Measurements from ENCODE around the gene SYK.

The SYK gene

DNA sequence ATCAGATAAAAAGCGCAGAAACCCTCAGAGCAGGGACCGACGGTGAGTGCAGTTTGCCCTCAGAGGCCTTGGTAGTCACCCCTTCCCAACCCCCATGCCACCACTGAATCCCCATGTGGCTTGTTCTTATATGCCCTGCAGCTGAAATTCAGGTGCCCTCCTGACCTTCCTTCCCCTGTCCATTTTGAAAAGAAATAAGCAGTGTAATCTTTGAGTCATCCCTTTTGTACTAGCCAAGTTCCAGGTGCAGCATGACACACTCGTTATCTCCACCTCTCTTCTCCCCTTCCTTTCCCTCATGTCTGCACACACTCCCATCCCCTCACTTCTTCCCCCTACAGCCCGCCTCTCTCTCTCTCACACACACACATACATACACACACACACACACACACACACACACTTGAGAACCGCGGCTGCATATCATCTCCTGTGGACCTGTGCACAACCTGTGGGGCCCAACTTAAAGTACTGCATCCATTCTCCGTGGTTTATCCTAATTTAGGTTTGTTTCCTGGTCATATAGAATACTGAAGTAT lies 53.1 kb downstream of the SYK start:
- DNase-seq = no peak

DNA sequence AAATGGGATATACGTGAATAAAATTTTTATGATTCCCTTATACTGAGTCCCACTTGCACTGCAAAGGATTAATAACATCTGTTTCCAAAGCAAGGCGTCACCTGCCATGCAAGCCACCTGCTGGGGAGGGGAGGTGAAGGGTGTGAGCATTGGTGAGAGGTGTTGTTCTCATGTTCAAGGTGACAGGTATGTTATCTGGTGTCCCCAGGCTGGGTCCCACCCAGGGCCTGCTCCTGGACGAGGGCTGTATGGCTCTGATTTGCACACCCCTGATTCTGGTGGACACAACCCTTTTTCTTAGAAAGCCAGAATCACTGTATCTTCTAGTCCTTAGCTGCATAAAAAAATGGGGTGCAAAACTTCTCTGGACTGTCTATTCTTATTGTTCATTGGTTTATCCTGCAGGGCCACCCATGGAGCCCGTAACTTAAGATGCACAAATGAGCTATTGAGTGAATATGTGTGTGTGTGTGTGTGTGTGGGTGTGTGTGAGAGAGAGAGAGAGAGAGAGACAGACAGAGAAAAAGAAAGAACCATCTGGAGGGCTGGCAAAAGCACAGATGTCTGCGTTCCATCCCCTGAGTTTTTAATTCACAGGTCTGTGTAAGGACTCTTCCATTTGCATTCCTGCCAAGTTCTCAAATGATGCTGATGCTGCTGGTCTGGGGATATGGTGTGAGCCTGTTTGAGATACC lies 53.7 kb downstream of the SYK start:
- DNase-seq = no peak

DNA sequence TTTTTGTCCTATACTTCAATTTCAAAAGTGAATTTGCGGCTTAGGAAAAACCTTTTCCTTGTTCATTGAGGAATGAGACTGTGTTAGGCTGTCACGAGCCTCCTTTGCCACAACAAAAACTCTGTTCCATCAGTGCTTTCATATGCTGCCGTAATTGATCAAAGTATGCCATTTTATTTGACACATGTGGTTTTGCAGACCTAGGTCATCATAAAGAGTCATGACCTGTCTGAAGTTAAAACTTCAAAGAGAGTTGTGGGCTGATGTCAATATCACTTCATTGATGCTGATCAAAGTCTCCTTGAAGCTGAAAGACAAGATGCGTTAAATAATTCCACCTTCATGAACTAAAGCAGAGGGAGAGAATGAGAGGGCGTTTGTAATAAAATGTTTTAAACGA lies 55.5 kb downstream of the SYK start:
- DNase-seq = no peak

DNA sequence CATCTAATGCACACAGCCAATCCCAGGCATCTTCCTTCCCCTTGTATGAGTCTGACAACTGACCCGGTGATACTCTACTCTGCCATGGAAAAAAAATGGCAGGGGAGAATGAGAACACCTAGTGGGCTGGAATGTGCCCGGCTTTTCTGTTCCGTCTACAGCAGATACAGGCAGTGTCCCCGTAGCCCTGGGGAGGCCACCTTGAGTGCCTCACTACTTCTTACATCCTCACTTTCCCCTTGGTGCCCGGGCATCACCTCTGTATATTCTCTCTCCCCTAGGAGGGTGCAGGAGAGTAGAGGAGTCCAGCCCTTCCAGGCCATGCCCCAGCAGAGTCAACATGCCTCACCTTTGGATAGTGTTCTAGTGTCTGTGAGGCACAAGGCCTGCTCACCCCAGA lies 56.2 kb downstream of the SYK start:
- DNase-seq = no peak

DNA sequence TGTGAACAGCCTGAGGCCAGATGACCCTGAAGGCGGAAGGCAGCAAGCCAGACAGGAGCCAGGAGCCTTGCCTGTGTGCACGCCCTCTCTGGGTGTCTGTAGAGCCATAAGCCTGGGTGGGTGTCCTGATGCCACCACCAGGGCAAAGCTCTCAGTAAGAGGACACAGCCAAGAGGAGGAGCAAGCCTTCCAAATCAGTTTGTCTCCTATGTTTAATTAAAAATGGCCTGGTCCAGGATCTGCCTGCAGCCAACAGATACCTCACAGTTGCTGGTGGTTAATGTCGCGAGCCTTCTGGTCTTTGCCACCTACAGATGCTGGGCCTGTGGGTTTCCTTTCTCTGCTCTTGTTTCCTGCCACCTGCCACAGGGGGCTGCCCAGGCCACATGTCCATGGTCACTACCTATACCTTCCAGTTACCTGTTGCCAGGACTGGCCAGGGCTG lies 56.9 kb downstream of the SYK start:
- DNase-seq = no peak

DNA sequence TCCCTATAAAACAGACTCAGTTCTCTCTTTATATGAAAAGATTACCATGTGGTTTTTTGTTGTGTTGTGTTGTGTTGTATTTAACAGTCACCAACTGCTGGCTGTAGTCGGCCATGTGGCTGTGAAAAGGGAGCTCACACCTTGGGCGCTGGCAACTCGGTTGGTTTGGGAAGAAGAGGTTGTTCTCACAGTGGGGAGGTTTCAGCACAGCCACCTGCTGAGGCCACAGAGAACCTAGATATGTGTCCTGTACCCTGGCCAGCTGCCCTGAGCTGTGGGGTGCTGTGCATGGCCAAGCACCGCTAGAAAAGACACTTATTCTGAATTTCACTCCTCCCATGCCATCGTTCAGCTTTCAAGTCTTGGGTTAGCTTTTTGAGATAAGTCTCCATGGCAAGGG lies 58.8 kb downstream of the SYK start:
- no peak for DNase-seq

DNA sequence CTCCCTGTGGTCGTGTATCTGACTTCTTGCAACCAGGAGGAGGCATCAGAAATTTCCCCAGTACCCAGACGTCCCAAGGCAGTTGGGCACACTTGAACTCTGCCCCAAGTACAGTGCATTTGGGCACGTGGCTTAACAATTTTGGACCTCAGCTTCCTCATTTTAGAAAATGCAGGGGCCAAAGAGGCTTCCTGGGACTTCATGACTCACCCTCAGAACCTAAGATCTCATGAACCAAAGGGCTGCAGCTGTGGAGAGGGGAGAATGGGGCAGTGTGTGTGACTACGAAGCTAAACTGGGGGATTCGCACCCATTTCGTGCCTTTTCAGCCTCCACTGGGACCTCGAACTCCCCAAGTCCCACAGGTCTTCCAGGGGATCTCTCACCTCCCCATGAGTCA lies 59.2 kb downstream of the SYK start:
- no peak for DNase-seq

DNA sequence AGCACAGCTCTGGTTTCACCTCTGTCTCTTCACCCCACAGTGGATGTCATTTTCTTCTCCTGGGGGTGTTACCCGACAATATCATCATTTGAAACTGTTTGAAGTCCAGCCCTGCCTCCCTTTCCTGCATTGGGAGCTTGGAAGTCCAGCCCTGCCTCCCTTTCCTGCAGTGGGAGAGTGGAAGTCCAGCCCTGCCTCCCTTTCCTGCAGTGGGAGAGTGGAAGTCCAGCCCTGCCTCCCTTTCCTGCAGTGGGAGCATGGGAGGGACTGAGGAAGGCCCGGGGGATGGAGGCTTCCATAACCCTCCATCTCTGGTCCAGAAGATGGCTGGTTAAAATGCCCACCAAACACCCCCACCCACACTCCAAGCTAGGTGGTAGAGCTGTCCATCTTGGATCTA lies 59.8 kb downstream of the SYK start:
- no peak for DNase-seq

DNA sequence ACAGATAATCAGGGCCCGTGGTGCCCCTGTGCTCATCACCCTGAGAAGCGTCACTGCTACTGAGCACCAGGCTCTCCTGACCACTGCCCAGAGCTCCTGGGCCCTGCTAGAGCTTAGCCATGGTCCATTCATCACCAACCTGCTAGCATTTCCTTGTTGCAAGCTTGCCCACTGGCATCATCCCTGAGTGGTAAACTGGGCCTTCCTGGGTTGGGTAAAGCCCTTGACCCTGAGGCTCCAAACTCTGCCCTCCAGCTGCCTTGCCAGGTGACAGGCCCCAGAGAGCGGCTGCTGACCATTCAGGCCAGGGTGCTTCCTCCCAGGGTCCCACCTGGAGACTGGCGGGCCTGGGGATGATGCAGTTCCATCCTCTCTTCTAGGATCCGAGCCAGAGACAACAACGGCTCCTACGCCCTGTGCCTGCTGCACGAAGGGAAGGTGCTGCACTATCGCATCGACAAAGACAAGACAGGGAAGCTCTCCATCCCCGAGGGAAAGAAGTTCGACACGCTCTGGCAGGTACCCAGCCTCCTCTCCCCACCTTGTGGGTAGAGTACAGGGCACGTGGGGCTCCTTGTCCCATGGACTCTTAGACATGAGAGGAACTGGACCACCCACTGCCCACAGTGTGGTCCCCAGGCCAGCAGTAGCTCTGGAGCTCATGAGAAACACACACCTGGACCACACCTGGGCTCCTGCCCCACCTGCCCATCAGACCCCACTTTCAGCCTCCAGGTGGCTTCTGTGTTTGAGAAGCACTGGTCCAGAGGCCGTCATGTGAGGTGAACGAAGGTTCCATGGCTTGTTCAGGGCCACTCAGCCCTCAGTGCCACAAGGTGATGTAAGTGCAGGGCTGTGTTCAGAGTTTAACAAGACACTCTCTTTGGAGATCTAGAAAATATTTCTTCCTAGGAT lies 60.5 kb downstream of the SYK start:
- no peak for DNase-seq

DNA sequence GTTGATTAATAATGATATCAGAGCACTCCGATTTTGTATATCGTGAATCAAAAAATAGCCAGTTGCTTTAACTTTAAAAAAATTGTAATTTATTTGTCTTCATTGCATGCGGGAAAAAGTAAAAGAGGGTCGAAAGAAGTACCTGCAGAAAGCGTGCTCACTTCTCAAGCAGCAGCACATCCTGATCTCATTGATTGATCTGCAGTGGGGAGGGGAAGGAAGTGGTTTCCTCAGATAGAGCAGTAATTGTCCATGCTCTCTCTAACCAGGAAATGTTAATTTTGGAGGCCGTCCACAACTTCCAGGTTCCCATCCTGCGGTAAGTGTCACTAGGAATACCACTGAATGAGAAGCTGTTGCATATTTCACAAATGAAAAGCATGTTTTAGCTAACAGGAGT lies 63.2 kb downstream of the SYK start:
- no peak for DNase-seq

DNA sequence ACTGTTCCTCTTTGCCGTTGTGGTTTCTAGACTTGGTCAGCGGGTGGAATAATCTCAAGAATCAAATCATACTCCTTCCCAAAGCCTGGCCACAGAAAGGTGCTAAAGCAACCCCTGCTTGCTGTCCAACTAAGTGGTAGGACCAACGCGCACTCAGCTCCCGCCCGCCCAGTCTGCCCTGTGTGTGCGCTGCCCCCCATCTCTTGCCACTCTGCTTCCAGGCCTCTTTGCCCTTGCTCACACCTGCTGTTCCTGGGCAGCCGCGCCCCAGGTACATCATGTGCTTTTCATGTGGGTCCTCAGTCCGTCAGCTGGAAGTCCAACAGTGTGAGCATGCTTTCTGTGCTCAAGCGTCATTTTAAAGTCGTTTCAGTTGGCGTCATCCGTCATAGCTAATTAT lies 65.5 kb downstream of the SYK start:
- no peak for DNase-seq

DNA sequence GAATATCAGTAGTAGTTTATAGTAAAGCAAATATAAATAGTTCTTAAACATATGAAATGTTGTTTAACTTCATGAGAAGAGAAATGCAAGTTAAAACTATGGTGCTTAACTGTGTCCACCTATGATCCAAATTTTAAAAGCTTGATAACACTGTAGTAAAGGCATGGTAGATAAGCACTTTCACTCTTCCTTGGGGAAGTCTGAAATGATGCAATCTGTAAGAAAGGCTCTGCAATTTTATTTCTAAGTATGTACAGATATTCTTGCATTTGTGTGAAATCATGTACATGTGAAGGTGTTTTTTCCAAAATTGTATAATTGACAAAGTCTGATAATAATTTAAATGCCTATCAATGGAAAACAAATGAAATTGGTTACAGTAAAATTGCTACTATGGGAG lies 66.9 kb downstream of the SYK start:
- peak; percentile 22 for DNase-seq

DNA sequence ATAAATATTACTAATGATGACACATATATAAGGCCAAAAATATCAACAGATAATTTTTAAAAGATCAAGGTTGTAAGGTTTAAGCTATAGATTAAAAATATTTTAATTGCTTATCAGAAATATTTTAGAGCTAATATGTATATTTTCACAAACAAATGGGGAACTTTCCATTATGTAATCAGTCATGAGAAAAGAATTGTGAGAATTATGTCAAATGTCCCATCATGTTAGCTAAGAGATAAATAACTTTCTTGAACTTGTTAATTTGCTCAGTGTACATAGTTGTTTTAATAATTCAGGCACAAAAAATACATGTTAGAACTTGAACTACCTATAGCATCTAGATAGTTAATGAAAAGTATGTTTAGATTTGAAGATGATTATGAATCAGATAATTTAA lies 67.7 kb downstream of the SYK start:
- DNase-seq = no peak

DNA sequence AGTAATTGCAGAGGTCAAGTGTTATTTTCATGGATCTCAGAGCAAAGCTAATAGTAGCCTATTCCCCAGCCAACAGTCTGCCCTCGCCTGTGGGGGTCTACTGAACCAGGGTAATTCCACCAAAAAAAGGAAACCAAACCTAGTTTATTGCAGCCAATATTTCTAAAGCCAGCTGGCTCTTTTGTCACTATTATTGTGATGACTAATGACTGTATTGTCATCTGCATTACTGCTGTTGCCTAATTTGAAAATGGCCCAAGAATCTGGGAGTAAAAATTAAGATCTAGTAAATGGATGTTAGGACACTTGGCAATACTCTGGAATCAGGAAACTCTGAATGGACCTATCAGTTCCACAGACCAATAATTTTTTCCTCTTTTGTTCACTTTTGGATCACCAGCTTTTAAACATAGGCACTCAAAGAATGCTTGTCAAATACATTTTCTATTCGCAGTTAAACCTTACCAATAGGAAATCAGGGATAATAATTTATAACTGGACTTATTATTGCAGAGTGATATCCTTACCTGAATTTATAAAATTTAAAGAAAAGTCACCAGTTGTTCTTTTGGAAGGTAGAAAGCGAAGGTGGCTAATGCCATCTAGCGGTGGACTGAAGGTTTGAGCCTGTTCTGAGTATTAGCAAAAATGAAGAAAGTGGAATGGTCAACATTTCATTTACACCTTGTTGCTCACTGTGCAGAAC lies 69.2 kb downstream of the SYK start:
- peak; percentile 40 for DNase-seq

DNA sequence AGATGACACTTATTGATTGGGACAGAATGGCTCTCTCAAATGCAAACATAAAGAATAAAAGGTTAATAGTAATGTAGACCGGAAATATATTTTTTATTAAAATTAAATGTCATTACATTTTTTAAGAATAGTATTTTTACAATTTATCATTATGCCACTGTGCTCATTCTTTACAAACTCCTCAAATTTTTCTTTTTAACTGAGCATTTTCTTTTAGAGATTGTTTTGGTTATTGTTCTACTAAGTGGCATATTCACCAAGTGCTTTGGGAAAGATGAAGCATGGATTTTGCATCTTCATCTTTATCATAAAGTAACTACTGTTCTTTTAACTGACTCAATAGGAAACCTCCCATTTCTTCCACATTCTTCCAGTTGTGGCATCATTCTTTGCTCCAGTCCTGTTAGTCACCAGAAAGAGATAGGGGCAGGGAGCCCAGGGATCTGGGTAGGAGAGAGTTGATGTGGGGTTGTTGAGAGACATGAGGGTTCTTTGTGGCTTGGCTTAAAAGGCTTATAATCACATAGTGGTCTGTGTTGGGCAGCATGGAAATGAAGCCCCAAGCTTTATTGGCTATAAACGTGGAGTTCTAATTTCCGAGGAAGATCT lies 69.8 kb downstream of the SYK start:
- peak; percentile 19 for DNase-seq

DNA sequence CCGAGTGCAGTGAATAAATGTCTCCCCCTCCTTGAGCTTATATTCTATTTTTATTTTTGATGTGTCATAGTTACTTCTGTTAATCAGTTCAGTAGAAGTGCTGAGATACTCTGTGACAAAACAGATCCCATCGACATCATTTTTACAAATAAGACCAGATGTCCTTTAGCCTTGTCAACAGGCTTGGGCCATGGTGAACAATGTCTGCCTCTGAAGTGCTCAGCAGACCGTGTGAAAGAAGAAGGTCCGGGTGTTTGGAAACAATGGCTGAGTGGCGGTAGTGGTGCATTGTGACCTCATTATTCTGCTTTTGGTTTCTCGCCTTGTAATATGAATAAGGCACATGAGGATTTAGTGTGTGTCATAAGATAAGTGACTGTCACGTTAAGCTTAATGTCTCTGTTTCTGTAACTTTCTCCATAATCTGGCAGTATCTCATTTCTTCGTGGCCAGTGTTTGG lies 71.2 kb downstream of the SYK start:
- DNase-seq = peak; percentile 3

DNA sequence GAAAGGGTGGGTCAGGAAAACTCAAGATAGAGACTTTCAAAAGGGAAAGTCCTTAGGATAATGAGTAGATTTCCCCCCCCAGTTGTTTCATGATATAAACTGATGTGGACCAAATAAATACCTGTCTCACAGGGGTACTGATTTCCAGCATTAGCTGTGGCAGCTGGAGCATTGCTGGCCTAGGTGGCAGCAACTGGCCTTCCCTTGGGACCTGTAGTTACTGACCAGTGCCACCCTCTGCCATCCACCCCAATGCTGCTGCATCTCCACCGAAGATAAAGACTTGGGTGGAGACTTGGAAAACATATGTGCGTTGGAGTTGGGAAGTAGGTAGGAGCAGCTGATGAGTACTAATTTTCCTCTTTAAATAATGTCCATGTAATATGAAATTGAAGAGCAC lies 71.8 kb downstream of the SYK start:
- DNase-seq = no peak

DNA sequence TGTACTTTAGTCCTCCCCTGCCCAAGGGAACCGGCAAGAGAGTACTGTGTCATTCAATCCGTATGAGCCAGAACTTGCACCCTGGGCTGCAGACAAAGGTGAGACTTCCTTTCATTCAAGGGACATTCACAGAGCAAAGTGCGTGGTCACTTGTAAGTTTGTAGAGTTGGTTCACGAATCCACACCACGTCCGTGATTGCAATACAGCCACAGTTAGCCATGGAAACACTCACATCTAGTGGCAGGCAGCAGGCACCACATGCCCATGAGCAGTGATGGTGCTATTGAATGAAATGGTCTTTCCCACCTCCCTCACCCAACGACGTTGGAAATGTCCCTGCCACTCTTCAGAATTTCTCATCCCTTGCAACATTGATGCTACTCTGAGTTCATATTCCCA lies 72.6 kb downstream of the SYK start:
- no peak for DNase-seq

DNA sequence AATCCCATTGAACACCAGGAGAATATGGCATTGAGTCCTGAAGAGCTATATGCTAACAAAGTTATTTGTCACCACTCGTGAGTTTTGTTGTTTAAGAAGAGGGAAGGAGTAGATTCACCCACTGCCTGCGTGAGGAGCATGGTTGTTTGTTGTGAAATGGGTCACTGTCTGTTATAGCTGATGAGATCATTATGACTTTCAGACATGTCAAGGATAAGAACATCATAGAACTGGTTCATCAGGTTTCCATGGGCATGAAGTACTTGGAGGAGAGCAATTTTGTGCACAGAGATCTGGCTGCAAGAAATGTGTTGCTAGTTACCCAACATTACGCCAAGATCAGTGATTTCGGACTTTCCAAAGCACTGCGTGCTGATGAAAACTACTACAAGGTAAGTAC lies 76.9 kb downstream of the SYK start:
- no peak for DNase-seq

DNA sequence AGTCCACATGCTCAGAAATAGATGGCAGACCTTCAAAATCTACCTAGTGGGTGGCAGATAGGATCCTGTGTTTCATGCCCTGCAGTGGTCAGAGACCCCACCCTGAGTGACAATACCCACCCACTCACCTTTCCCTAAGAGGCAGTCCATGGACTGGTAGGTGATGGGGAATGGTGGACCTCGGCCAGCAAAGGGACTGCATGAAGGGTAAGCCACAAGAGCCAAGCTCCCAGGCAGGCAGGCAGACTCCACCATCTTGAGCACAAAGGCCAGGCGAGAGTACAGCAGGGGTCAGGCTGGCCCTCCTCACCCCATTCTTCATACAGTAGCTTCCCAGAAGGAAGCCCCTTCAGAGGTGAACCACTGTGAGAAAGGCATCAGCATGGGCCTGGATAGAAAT lies 78.4 kb downstream of the SYK start:
- no peak for DNase-seq

DNA sequence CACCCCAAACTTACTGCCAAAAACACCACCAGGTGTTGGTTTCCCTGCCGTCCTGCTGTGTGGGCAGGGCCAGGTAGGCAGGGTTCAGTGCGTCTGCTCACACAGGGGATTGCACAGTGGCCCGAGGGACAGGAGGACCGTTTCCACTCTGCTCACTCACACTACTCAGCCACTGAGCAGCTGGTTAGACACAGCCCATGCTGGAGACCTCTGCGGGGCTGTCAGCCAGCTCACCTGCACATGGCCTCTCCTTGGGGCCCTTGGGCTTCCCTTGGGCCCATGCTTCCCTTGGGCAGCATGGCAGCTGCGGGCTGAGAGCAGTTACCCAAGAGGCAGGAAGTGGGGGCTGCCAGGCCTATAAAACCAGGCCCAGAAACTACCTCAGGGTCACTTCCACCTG lies 79.0 kb downstream of the SYK start:
- DNase-seq = no peak

DNA sequence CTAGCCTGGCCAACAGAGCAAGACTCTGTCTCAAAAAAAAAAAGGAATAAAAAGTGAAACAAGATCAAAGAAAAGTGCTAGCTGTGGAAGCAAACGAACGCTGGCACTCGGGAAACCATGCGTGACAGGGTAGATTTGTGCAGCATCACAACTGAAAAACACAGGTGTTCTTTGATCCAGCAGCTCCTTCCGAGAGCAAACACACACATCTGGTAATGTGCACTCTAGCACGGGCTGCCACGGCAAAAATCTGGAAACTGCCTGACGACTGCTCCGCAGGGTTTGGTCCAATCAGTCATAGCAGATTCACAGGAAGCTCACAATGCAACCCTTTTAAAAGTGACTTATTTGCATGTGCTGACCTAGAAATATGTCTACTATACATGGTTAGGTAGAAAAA lies 80.0 kb downstream of the SYK start:
- DNase-seq = no peak
